Measurements from ENCODE around the gene INHBB. TPM values are rescaled to one million over a fixed set of nuclear protein-coding genes. Genes with fewer than 3 reads are reported as not detected.

Gene INHBB
- total and polyA plus RNA-seq, 9 of the 15 experiments (the other 6 are each of a cell fraction or from before 2014, with no cell fraction given): not detected

DNA sequence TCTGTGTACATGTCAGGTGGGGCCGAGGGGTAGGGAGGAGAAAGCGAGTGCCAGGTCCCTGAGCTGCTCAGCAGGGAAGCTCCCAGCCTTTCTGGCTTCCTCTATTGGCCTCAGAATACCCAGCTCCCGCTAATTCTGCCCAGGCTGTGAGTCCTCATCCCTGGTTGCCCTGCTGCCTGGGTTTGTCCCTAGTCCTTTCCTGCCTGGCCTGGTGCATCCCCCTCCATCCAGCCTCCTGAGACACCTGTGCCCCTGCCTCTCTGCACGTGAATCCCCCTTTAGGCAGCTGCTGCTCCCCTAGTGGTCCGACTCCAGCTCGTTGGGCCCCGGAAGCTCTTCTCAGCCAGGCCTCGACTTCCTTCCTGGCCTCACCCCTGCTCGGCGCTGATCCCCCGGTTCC, 54.6 kb downstream of the INHBB start (continued):
- TF ChIP-seq NR2C1 (IDR thresholded peaks at IDR 0.05) (no peak), NR2C1 (tag; IDR thresholded peaks at IDR 0.05) (no peak), CTBP1 (IDR thresholded peaks at IDR 0.05; ENCODE audit: borderline replicate concordance) (no peak)
- TF ChIP-seq, protein P1, sequence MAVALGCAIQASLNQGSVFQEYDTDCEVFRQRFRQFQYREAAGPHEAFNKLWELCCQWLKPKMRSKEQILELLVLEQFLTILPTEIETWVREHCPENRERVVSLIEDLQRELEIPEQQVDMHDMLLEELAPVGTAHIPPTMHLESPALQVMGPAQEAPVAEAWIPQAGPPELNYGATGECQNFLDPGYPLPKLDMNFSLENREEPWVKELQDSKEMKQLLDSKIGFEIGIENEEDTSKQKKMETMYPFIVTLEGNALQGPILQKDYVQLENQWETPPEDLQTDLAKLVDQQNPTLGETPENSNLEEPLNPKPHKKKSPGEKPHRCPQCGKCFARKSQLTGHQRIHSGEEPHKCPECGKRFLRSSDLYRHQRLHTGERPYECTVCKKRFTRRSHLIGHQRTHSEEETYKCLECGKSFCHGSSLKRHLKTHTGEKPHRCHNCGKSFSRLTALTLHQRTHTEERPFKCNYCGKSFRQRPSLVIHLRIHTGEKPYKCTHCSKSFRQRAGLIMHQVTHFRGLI (CRISPR knock-in tag; IDR thresholded peaks at IDR 0.05): no peak
- TF ChIP-seq, protein P2, sequence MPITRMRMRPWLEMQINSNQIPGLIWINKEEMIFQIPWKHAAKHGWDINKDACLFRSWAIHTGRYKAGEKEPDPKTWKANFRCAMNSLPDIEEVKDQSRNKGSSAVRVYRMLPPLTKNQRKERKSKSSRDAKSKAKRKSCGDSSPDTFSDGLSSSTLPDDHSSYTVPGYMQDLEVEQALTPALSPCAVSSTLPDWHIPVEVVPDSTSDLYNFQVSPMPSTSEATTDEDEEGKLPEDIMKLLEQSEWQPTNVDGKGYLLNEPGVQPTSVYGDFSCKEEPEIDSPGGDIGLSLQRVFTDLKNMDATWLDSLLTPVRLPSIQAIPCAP (CRISPR knock-in tag; IDR thresholded peaks at IDR 0.05; ENCODE audit: borderline replicate concordance): no peak
- TF ChIP-seq, protein P3, sequence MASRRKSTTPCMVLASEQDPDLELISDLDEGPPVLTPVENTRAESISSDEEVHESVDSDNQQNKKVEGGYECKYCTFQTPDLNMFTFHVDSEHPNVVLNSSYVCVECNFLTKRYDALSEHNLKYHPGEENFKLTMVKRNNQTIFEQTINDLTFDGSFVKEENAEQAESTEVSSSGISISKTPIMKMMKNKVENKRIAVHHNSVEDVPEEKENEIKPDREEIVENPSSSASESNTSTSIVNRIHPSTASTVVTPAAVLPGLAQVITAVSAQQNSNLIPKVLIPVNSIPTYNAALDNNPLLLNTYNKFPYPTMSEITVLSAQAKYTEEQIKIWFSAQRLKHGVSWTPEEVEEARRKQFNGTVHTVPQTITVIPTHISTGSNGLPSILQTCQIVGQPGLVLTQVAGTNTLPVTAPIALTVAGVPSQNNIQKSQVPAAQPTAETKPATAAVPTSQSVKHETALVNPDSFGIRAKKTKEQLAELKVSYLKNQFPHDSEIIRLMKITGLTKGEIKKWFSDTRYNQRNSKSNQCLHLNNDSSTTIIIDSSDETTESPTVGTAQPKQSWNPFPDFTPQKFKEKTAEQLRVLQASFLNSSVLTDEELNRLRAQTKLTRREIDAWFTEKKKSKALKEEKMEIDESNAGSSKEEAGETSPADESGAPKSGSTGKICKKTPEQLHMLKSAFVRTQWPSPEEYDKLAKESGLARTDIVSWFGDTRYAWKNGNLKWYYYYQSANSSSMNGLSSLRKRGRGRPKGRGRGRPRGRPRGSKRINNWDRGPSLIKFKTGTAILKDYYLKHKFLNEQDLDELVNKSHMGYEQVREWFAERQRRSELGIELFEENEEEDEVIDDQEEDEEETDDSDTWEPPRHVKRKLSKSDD (conservative IDR thresholded peaks at IDR 0.05; ENCODE audit: low read length): no peak

Other genes starting within 250 kb of the INHBB start
- gene TMEM185B, start 122.7 kb upstream of the INHBB start, total RNA-seq (2014; rRNA removed): 17.8 and 26.9 TPM in 2 replicates
- gene TMEM185B, start 122.7 kb upstream of the INHBB start, total RNA-seq (2014; rRNA removed; fragmentation: Illumina TruSeq; extraction: Trizol): 11.2 TPM in 2 replicates
- 11.5 and 11.6 TPM in 2 replicates for gene TMEM185B, start 122.7 kb upstream of the INHBB start, total RNA-seq (2015; rRNA removed; fragmentation: Illumina TruSeq; extraction: Trizol)
- gene TMEM185B, start 122.7 kb upstream of the INHBB start, total RNA-seq (2021): 26.3 and 27.3 TPM in 2 replicates
- gene TMEM185B, start 122.7 kb upstream of the INHBB start, polyA plus RNA-seq (2011; rRNA removed): 8.7 and 12.1 TPM in 2 replicates
- gene TMEM185B, start 122.7 kb upstream of the INHBB start, polyA plus RNA-seq (2014; fragmentation: Illumina TruSeq; extraction: Trizol): 23.4 and 28.2 TPM in 2 replicates
- 1 to 10 TPM; 2.9 to 3.2 TPM for gene TMEM185B, start 122.7 kb upstream of the INHBB start, polyA plus RNA-seq (2014; fragmentation: Nextera tagmentation; extraction: Ambion mirVana)
- gene TMEM185B, start 122.7 kb upstream of the INHBB start, polyA plus RNA-seq (2014; rRNA removed): 12.0 and 14.6 TPM in 2 replicates
- gene RALB, start 93.3 kb upstream of the INHBB start, total RNA-seq (2014; rRNA removed): 32.6 and 38.2 TPM in 2 replicates
- 38.4 and 42.0 TPM in 2 replicates for gene RALB, start 93.3 kb upstream of the INHBB start, total RNA-seq (2014; rRNA removed; fragmentation: Illumina TruSeq; extraction: Trizol)
- 58.1 and 65.6 TPM in 2 replicates for gene RALB, start 93.3 kb upstream of the INHBB start, total RNA-seq (2015; rRNA removed; fragmentation: Illumina TruSeq; extraction: Trizol)
- 30.9 and 31.6 TPM in 2 replicates for gene RALB, start 93.3 kb upstream of the INHBB start, total RNA-seq (2021)
- 53.5 and 64.2 TPM in 2 replicates for gene RALB, start 93.3 kb upstream of the INHBB start, polyA plus RNA-seq (2011; rRNA removed)
- 48.1 and 56.8 TPM in 2 replicates for gene RALB, start 93.3 kb upstream of the INHBB start, polyA plus RNA-seq (2014; fragmentation: Illumina TruSeq; extraction: Trizol)
- 10 to 100 TPM; 14.8 to 29.9 TPM for gene RALB, start 93.3 kb upstream of the INHBB start, polyA plus RNA-seq (2014; fragmentation: Nextera tagmentation; extraction: Ambion mirVana)
- gene RALB, start 93.3 kb upstream of the INHBB start, polyA plus RNA-seq (2014; rRNA removed): 41.1 and 46.6 TPM in 2 replicates

Data from K562 (cell line).